GM10248 (cell line): ENCODE measurements around the gene MEN1.

ENCODE experiments used
- CTCF ChIA-PET: fragments of 300-600 bp; sonication (Branson Sonifier 250); formaldehyde crosslinking; extraction: SDS; loops from one replicate; lab custom pipeline; 2021; ENCODE audit warnings: antibody characterized with exemption; lab: Yijun Ruan, JAX
- POLR2A ChIA-PET: fragments of 350-650 bp; sonication (Branson Sonifier 250); formaldehyde crosslinking; extraction: SDS; loops from one replicate; lab custom pipeline; 2020; ENCODE audit warnings: antibody characterized with exemption; lab: Yijun Ruan, JAX
- DNase-seq: peaks from one replicate; pipeline ENCODE4 v3.0.0; 2012; ENCODE audit errors: extremely low spot score
- CTCF ChIP-seq: IDR thresholded peaks from 2 replicates; pipeline ENCODE4 v1.5.1; 2012; ENCODE audit warnings: mild to moderate bottlenecking, low read depth; ENCODE audit errors: extremely low read depth, missing control alignments, control extremely low read depth

Gene MEN1

GRCh38 chr11:64855596-64856304, 45.4 kb upstream of the MEN1 start:
- DNase-seq: no peak
- ChIA-PET CTCF (interaction anchor here (16.2 to 33.1 kb wide), 3 partner anchors 6 to 31 kb away, joined by 356 to 1137 read pairs (median 356); partner anchors contain the start of genes CDC42BPG and EHD1), POLR2A (interaction anchor here (1.2 to 11.9 kb wide), 4 partner anchors 9 to 20 kb away, joined by 3 to 129 read pairs (median 7); partner anchors contain the start of gene EHD1)
- no peak for TF ChIP-seq CTCF

GRCh38 chr11:64854534-64855502, 44.5 kb upstream of the MEN1 start:
- TF ChIP-seq CTCF: no peak
- ChIA-PET CTCF (interaction anchor here (16.2 to 33.1 kb wide), 3 partner anchors 5 to 32 kb away, joined by 356 to 1137 read pairs (median 356); partner anchors contain the start of genes CDC42BPG and EHD1), POLR2A (interaction anchor here (0.6 to 11.9 kb wide), 5 partner anchors 10 to 34 kb away, joined by 3 to 129 read pairs (median 5); partner anchors contain the start of gene EHD1)
- DNase-seq: no peak

GRCh38 chr11:64854157-64854533, 43.8 kb upstream of the MEN1 start:
- ChIA-PET CTCF (interaction anchor here (16.2 to 33.1 kb wide), 2 partner anchors 9 to 33 kb away, joined by 356 to 1137 read pairs; partner anchors contain the start of gene EHD1), POLR2A (interaction anchor here (11.9 kb wide), 1 partner anchor 22 kb away, joined by 129 read pairs; the partner anchor contains the start of gene EHD1)
- DNase-seq: no peak
- no peak for TF ChIP-seq CTCF

GRCh38 chr11:64853709-64854108, 43.4 kb upstream of the MEN1 start:
- no peak for DNase-seq
- POLR2A ChIA-PET: interaction anchor here (1.0 to 11.9 kb wide), 3 partner anchors 11 to 22 kb away, joined by 7 to 129 read pairs (median 7); partner anchors contain the start of gene EHD1
- no peak for TF ChIP-seq CTCF
- CTCF ChIA-PET: interaction anchor here (0.7 to 33.1 kb wide), 4 partner anchors 9 to 257 kb away, joined by 3 to 1137 read pairs (median 180); partner anchors contain the start of genes CDC42BPG and EHD1

GRCh38 chr11:64852804-64853509, 42.6 kb upstream of the MEN1 start:
- peak; percentile 52 for DNase-seq
- ChIA-PET POLR2A (interaction anchor here (1.0 to 11.9 kb wide), 3 partner anchors 12 to 23 kb away, joined by 7 to 129 read pairs (median 7); partner anchors contain the start of gene EHD1), CTCF (interaction anchor here (0.7 to 33.1 kb wide), 4 partner anchors 9 to 258 kb away, joined by 3 to 1137 read pairs (median 180); partner anchors contain the start of genes CDC42BPG and EHD1)
- no peak for TF ChIP-seq CTCF
